ENCODE measurements around the gene LEF1.

Gene LEF1

GRCh38 chr4:108060164-108060563 lies 108.6 kb downstream of the LEF1 start:
- DNase-seq (ENCODE audit: low read depth) = peak; percentile 16
- peak; percentile 32 for TF ChIP-seq CTCF (IDR thresholded peaks at IDR 0.05; ENCODE audit: control insufficient read depth, insufficient read depth, low read depth, low read length, missing control alignments)
- no peak overlapping the region for H3K4me3 ChIP-seq (ENCODE audit: control insufficient read depth, low read depth, low read length)

- TF ChIP-seq CTCF (IDR thresholded peaks at IDR 0.05; ENCODE audit: control insufficient read depth, insufficient read depth, low read depth, low read length, missing control alignments) = no peak
- DNase-seq (ENCODE audit: low read depth) = no peak
- no peak overlapping the region for H3K4me3 ChIP-seq (ENCODE audit: control insufficient read depth, low read depth, low read length)
Measured at GRCh38 chr4:108058685-108059440, 109.9 kb downstream of the LEF1 start.

GRCh38 chr4:108056418-108056817 lies 112.3 kb downstream of the LEF1 start:
- no peak for DNase-seq (ENCODE audit: low read depth)
- H3K4me3 ChIP-seq (ENCODE audit: control insufficient read depth, low read depth, low read length) = no peak overlapping the region
- no peak for TF ChIP-seq CTCF (IDR thresholded peaks at IDR 0.05; ENCODE audit: control insufficient read depth, insufficient read depth, low read depth, low read length, missing control alignments)

- no peak for TF ChIP-seq CTCF (IDR thresholded peaks at IDR 0.05; ENCODE audit: control insufficient read depth, insufficient read depth, low read depth, low read length, missing control alignments)
- no peak overlapping the region for H3K4me3 ChIP-seq (ENCODE audit: control insufficient read depth, low read depth, low read length)
- DNase-seq (ENCODE audit: low read depth) = no peak
Measured at GRCh38 chr4:108055787-108056186, 112.9 kb downstream of the LEF1 start.

- H3K4me3 ChIP-seq (ENCODE audit: control insufficient read depth, low read depth, low read length) = no peak overlapping the region
- DNase-seq (ENCODE audit: low read depth) = no peak
- TF ChIP-seq CTCF (IDR thresholded peaks at IDR 0.05; ENCODE audit: control insufficient read depth, insufficient read depth, low read depth, low read length, missing control alignments) = no peak
Measured at GRCh38 chr4:108054025-108054638, 114.6 kb downstream of the LEF1 start.

- TF ChIP-seq CTCF (IDR thresholded peaks at IDR 0.05; ENCODE audit: control insufficient read depth, insufficient read depth, low read depth, low read length, missing control alignments) = no peak
- no peak overlapping the region for H3K4me3 ChIP-seq (ENCODE audit: control insufficient read depth, low read depth, low read length)
- no peak for DNase-seq (ENCODE audit: low read depth)
Measured at GRCh38 chr4:108053251-108053711, 115.5 kb downstream of the LEF1 start.
